AG04449 (cell line): ENCODE measurements around the gene CMIP.

Source experiments
- CTCF ChIA-PET: fragments of 350-600 bp; formaldehyde crosslinking; extraction: SDS; loops from one replicate; lab custom pipeline; 2021; ENCODE audit warnings: antibody characterized with exemption; lab: Yijun Ruan, JAX
- POLR2A ChIA-PET: fragments of 400-600, 350-600 bp; formaldehyde crosslinking; extraction: SDS; loops from one replicate; lab custom pipeline; 2020; ENCODE audit warnings: antibody characterized with exemption, inconsistent platforms; lab: Yijun Ruan, JAX
- DNase-seq: peaks from one replicate; pipeline ENCODE4 v3.0.0-alpha.2; 2010; ENCODE audit warnings: low read depth, low spot score
- H3K4me3 ChIP-seq: 2 replicates; pipeline ENCODE4 v1.5.1; 2011; ENCODE audit warnings: low read depth, mild to moderate bottlenecking, control low read depth, low read length
- CTCF ChIP-seq: IDR thresholded peaks from one replicate; pipeline ENCODE4 v1.5.1; 2011; ENCODE audit warnings: mild to moderate bottlenecking, moderate library complexity, low read length, control low read depth, inconsistent platforms; ENCODE audit not compliant: insufficient read depth; ENCODE audit errors: missing control alignments

Gene CMIP

GRCh38 chr16:81614654-81615359 lies 170.2 kb downstream of the CMIP start:
- ChIA-PET POLR2A (no interaction called here), CTCF (no interaction called here)
- H3K4me3 ChIP-seq, result no peak overlapping the region
- TF ChIP-seq CTCF, result no peak
- no peak for DNase-seq

- ChIA-PET CTCF (interaction anchor here (1.3 to 1.9 kb wide), 2 partner anchors 40 to 107 kb away, joined by 3 to 8 read pairs; no protein-coding TSS in a partner anchor), POLR2A (no interaction called here)
- DNase-seq, result no peak
- TF ChIP-seq CTCF, result no peak
- H3K4me3 ChIP-seq, result no peak overlapping the region
Observed at GRCh38 chr16:81615411-81615810, 170.8 kb downstream of the CMIP start.

GRCh38 chr16:81615833-81616232 lies 171.2 kb downstream of the CMIP start:
- DNase-seq, result no peak
- H3K4me3 ChIP-seq, result no peak overlapping the region
- POLR2A ChIA-PET, result no interaction called here
- TF ChIP-seq CTCF, result no peak
- CTCF ChIA-PET, result interaction anchor here (0.9 to 1.9 kb wide), 3 partner anchors 41 to 212 kb away, joined by 3 to 8 read pairs (median 3); no protein-coding TSS in a partner anchor

GRCh38 chr16:81616321-81617020 lies 171.9 kb downstream of the CMIP start:
- CTCF ChIA-PET, result interaction anchor here (0.9 to 1.9 kb wide), 4 partner anchors 42 to 212 kb away, joined by 3 to 8 read pairs (median 4); no protein-coding TSS in a partner anchor
- no peak for DNase-seq
- TF ChIP-seq CTCF, result no peak

GRCh38 chr16:81617021-81617346 lies 172.4 kb downstream of the CMIP start:
- ChIA-PET POLR2A (no interaction called here), CTCF (interaction anchor here (1.2 to 1.9 kb wide), 2 partner anchors 80 to 106 kb away, joined by 5 to 8 read pairs; no protein-coding TSS in a partner anchor)
- no peak for DNase-seq
- H3K4me3 ChIP-seq, result no peak overlapping the region
- no peak for TF ChIP-seq CTCF

More at GRCh38 chr16:81616321-81617020, 171.9 kb downstream of the CMIP start:
- no peak overlapping the region for H3K4me3 ChIP-seq
- POLR2A ChIA-PET, result no interaction called here

GRCh38 chr16:81618187-81618586 lies 173.6 kb downstream of the CMIP start:
- TF ChIP-seq CTCF, result no peak
- no peak overlapping the region for H3K4me3 ChIP-seq
- ChIA-PET POLR2A (no interaction called here), CTCF (interaction anchor here (1.4 kb wide), 1 partner anchor 120 kb away, joined by 6 read pairs; no protein-coding TSS in a partner anchor)
- no peak for DNase-seq
